GM12878 (cell line): ENCODE measurements around the gene MTCH2. TPM values are rescaled to one million over a fixed set of nuclear protein-coding genes. Genes with fewer than 3 reads are reported as not detected.

Source experiments
- ATAC-seq: fragments of 200-7000 bp; cut with Tn5 transposase; 3 replicates; pipeline ENCODE4 v1.9.1; 2020; ENCODE audit warnings: mild to moderate bottlenecking, moderate library complexity
- BruUV-seq: library from RNA; stranded (reverse); fragments of 400-500 nt; replicated peaks from 2 replicates; lab custom pipeline; 2021; lab: Mats Ljungman, UMichigan
- CTCF ChIA-PET: fragments of 300-600 bp; sonication (Branson Sonifier 250); formaldehyde crosslinking; extraction: SDS; loops from one replicate; lab custom pipeline; 2021; ENCODE audit warnings: inconsistent platforms; lab: Yijun Ruan, JAX
- POLR2A ChIA-PET: fragments of 350-600 bp; formaldehyde crosslinking; extraction: SDS; loops from one replicate; lab custom pipeline; 2021; ENCODE audit warnings: inconsistent platforms; lab: Charles Lee
- RAD21 ChIA-PET: fragments of 300-600 bp; sonication (Branson Sonifier 250); formaldehyde crosslinking; loops from one replicate; lab custom pipeline; 2023; ENCODE audit warnings: antibody characterized with exemption; ENCODE audit not compliant: unreplicated experiment; lab: Charles Lee
- SMC1A ChIA-PET: fragments of 300-600 bp; sonication (Branson Sonifier 250); formaldehyde crosslinking; loops from one replicate; lab custom pipeline; 2023; ENCODE audit not compliant: unreplicated experiment, uncharacterized antibody; lab: Charles Lee
- DNase-seq: peaks from one replicate; pipeline ENCODE4 v3.0.0-alpha.2; 2011; ENCODE audit warnings: low read depth, low spot score
- FAIRE-seq: peaks from 3 replicates; lab custom pipeline; 2011; peaks lifted over from hg19 to GRCh38; lab: Jason Lieb, UNC
- H2AFZ ChIP-seq: 2 replicates; pipeline ENCODE4 v1.6.0; 2011; ENCODE audit warnings: low read depth, low read length, control low read depth; ENCODE audit not compliant: control insufficient read depth
- H3K27ac ChIP-seq: 2 replicates; pipeline ENCODE4 v1.5.1; 2011; ENCODE audit warnings: control low read depth; ENCODE audit not compliant: control insufficient read depth, insufficient read depth
- H3K27me3 ChIP-seq, 2 experiments: replicated peaks in 1 of 2; 2 replicates each; pipeline versions ENCODE4 v1.6.0 to v1.6.1; 2011; ENCODE audit warnings: low read length in 1 of 2; ENCODE audit not compliant: control insufficient read depth in 2 of 2, insufficient read depth in 2 of 2
- H3K36me3 ChIP-seq, 2 experiments: 2 replicates each; pipeline ENCODE4 v1.5.1; 2011; ENCODE audit warnings: low read length in 1 of 2; ENCODE audit not compliant: control insufficient read depth in 2 of 2, insufficient read depth in 2 of 2
- H3K4me1 ChIP-seq: 2 replicates; pipeline ENCODE4 v1.6.1; 2011; ENCODE audit warnings: mild to moderate bottlenecking, low read length, moderate library complexity, mixed read lengths; ENCODE audit not compliant: control insufficient read depth, insufficient read depth
- H3K4me2 ChIP-seq: 2 replicates; pipeline ENCODE4 v1.6.0; 2011; ENCODE audit warnings: control low read depth; ENCODE audit not compliant: control insufficient read depth, insufficient read depth
- H3K4me3 ChIP-seq: fragments of 200-600 bp; sonication (generic); 2 replicates; pipeline ENCODE4 v1.5.1; 2016
- H3K79me2 ChIP-seq: 2 replicates; pipeline ENCODE4 v1.6.0; 2011; ENCODE audit warnings: low read length; ENCODE audit not compliant: control insufficient read depth, insufficient read depth
- H3K9ac ChIP-seq: 2 replicates; pipeline ENCODE4 v1.8.0; 2011; ENCODE audit warnings: low read length, control low read depth, mixed read lengths; ENCODE audit not compliant: control insufficient read depth, insufficient read depth
- H3K9me3 ChIP-seq: replicated peaks from 3 replicates; pipeline ENCODE4 v1.5.1; 2011; ENCODE audit warnings: mild to moderate bottlenecking, low read length; ENCODE audit not compliant: control insufficient read depth, insufficient read depth
- H4K20me1 ChIP-seq: 2 replicates; pipeline ENCODE4 v1.6.0; 2011; ENCODE audit not compliant: control insufficient read depth, insufficient read depth
- CEBPB ChIP-seq, 2 experiments: fragments of 150-350 bp in 1 of 2; IDR thresholded peaks; 2 replicates each; pipeline ENCODE4 v1.6.1; 2012 to 2014; ENCODE audit warnings: low read depth in 2 of 2, low read length in 2 of 2, borderline replicate concordance in 1 of 2, inconsistent platforms in 1 of 2
- EP300 ChIP-seq, 2 experiments: fragments of 150-350 bp in 1 of 2; IDR thresholded peaks; 2 replicates each; pipeline ENCODE4 v1.6.1; 2011 to 2012; ENCODE audit warnings: low read depth in 2 of 2, low read length in 2 of 2, borderline replicate concordance in 1 of 2, improper control_type of control experiment in 1 of 2, inconsistent platforms in 1 of 2; ENCODE audit not compliant: control insufficient read depth in 1 of 2
- FOS ChIP-seq: IDR thresholded peaks from 3 replicates; pipeline ENCODE4 v1.6.1; 2011; ENCODE audit warnings: borderline replicate concordance; ENCODE audit not compliant: insufficient read length; ENCODE audit errors: extremely low read depth
- IRF4 ChIP-seq: IDR thresholded peaks from 2 replicates; pipeline ENCODE4 v1.6.1; 2011; ENCODE audit warnings: low read depth, low read length
- JUNB ChIP-seq: IDR thresholded peaks from 2 replicates; pipeline ENCODE4 v1.6.1; 2016; ENCODE audit warnings: antibody characterized with exemption, mild to moderate bottlenecking
- NBN ChIP-seq: fragments of 450-650 bp; IDR thresholded peaks from 2 replicates; pipeline ENCODE4 v1.6.1; 2016
- NFYB ChIP-seq: IDR thresholded peaks from 2 replicates; pipeline ENCODE4 v1.6.1; 2011; ENCODE audit warnings: low read depth, mild to moderate bottlenecking, low read length, improper control_type of control experiment, moderate library complexity; ENCODE audit not compliant: insufficient read depth
- POLR2AphosphoS5 ChIP-seq: IDR thresholded peaks from 2 replicates; pipeline ENCODE4 v1.6.1; 2011; ENCODE audit warnings: mild to moderate bottlenecking, low read length, inconsistent platforms
- RB1 ChIP-seq: fragments of 450-650 bp; formaldehyde crosslinking; IDR thresholded peaks from 2 replicates; pipeline ENCODE4 v1.6.1; 2017; ENCODE audit warnings: mild to moderate bottlenecking, borderline replicate concordance
- RBBP5 ChIP-seq: fragments of 200-600 bp; sonication (generic); conservative IDR thresholded peaks from 2 replicates; pipeline ENCODE4 v1.6.1; 2016
- RUNX3 ChIP-seq: IDR thresholded peaks from 2 replicates; pipeline ENCODE4 v1.6.1; 2012; ENCODE audit warnings: low read length, inconsistent platforms
- SPI1 ChIP-seq: IDR thresholded peaks from 2 replicates; pipeline ENCODE4 v1.6.1; 2011; ENCODE audit warnings: low read depth, mild to moderate bottlenecking, low read length, moderate library complexity, borderline replicate concordance; ENCODE audit not compliant: insufficient read depth
- STAT1 ChIP-seq: fragments of 450-650 bp; conservative IDR thresholded peaks from 2 replicates; pipeline ENCODE4 v1.6.1; 2014; ENCODE audit warnings: antibody characterized with exemption, mild to moderate bottlenecking
- SUPT20H ChIP-seq: IDR thresholded peaks from 2 replicates; pipeline ENCODE4 v1.6.1; 2011; ENCODE audit warnings: low read depth, mild to moderate bottlenecking, low read length, moderate library complexity, borderline replicate concordance; ENCODE audit not compliant: control insufficient read depth
- TBL1XR1 ChIP-seq: IDR thresholded peaks from 2 replicates; pipeline ENCODE4 v1.6.1; 2012; ENCODE audit warnings: low read depth, low read length, improper control_type of control experiment
- ZNF622 ChIP-seq: fragments of 450-650 bp; IDR thresholded peaks from 2 replicates; pipeline ENCODE4 v1.6.1; 2017; ENCODE audit warnings: mild to moderate bottlenecking, inconsistent platforms
- WGBS: methylation state at CpG from one replicate; pipeline ENCODE4 v1.1.6; 2016; ENCODE audit warnings: low lambda C conversion rate; ENCODE audit not compliant: insufficient replicate concordance, insufficient coverage; ENCODE audit errors: missing lambda C conversion rate; 5-methylcytosine and 5-hydroxymethylcytosine counted together
- in situ Hi-C: fragments of 300-500 bp; cut with MboI; formaldehyde crosslinking; loops from 9 replicates; pipeline ENCODE4 v1.14.3; 2018; ENCODE audit warnings: mixed read lengths
- intact Hi-C: fragments of 100-400 bp; cut with micrococcal nuclease; formaldehyde crosslinking; loops from one replicate; pipeline ENCODE4 v1.14.2; 2022; ENCODE audit not compliant: unreplicated experiment
- polyA plus RNA-seq, 11 experiments: library from polyadenylated mRNA; depleted of rRNA in 4 of 11; unstranded in 6 of 11; stranded (reverse) in 5 of 11; fragments of >200 nt; fragmentation: Nextera tagmentation in 4 of 11; fragmentation: Illumina TruSeq in 1 of 11; extraction: Ambion mirVana in 4 of 11; extraction: Trizol in 1 of 11; gene quantifications; 1 replicate in 1 of 11; 2 replicates in 10 of 11; pipeline versions ENCODE4 v1.2.1 to v1.2.3, GENCODE V29; 2011 to 2016; ENCODE audit warnings: inconsistent platforms in 2 of 11, missing spikeins in 2 of 11, low read depth in 1 of 11
- total RNA-seq, 4 experiments: library from RNA; depleted of rRNA in 3 of 4; stranded (reverse); fragments of >200 nt in 3 of 4; fragmentation: Illumina TruSeq in 1 of 4; extraction: Trizol in 1 of 4; gene quantifications; 2 replicates each; pipeline versions ENCODE4 v1.2.1 to v1.2.3, GENCODE V29; 2013 to 2021
- TF ChIP-seq, protein P1 (sequence below): fragments of 450-650 bp; IDR thresholded peaks from 2 replicates; pipeline ENCODE4 v1.6.1; 2017; ENCODE audit warnings: mild to moderate bottlenecking, moderate library complexity

MTCH2 gene
- total and polyA plus RNA-seq, 10 of the 15 experiments (the other 5 are each of a cell fraction or from before 2014, with no cell fraction given) = 72.4 to 341 (median 144) TPM

DNA sequence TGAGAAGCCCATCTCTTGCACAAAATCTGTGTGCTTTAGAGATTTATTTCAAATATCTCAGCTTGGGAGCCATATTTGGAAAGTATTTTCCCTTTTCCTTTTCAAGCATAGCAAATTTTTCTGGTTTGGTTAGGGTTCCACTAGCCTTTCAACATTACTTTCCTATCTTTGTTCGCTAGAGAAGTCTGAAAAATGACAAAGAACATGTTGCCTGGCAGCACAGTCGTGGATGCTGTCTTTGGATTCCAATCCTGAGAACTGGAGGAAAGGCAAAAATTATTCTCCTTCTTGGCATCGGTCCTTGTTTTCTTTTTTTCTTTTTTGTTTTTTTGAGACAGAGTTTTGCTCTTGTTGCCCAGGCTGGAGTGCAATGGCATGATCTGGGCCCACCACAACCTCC, 6.9 kb upstream of the MTCH2 start (continued):
- TF ChIP-seq, protein P1, sequence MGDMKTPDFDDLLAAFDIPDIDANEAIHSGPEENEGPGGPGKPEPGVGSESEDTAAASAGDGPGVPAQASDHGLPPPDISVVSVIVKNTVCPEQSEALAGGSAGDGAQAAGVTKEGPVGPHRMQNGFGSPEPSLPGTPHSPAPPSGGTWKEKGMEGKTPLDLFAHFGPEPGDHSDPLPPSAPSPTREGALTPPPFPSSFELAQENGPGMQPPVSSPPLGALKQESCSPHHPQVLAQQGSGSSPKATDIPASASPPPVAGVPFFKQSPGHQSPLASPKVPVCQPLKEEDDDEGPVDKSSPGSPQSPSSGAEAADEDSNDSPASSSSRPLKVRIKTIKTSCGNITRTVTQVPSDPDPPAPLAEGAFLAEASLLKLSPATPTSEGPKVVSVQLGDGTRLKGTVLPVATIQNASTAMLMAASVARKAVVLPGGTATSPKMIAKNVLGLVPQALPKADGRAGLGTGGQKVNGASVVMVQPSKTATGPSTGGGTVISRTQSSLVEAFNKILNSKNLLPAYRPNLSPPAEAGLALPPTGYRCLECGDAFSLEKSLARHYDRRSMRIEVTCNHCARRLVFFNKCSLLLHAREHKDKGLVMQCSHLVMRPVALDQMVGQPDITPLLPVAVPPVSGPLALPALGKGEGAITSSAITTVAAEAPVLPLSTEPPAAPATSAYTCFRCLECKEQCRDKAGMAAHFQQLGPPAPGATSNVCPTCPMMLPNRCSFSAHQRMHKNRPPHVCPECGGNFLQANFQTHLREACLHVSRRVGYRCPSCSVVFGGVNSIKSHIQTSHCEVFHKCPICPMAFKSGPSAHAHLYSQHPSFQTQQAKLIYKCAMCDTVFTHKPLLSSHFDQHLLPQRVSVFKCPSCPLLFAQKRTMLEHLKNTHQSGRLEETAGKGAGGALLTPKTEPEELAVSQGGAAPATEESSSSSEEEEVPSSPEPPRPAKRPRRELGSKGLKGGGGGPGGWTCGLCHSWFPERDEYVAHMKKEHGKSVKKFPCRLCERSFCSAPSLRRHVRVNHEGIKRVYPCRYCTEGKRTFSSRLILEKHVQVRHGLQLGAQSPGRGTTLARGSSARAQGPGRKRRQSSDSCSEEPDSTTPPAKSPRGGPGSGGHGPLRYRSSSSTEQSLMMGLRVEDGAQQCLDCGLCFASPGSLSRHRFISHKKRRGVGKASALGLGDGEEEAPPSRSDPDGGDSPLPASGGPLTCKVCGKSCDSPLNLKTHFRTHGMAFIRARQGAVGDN = no peak
- TF ChIP-seq JUNB = no peak

DNA sequence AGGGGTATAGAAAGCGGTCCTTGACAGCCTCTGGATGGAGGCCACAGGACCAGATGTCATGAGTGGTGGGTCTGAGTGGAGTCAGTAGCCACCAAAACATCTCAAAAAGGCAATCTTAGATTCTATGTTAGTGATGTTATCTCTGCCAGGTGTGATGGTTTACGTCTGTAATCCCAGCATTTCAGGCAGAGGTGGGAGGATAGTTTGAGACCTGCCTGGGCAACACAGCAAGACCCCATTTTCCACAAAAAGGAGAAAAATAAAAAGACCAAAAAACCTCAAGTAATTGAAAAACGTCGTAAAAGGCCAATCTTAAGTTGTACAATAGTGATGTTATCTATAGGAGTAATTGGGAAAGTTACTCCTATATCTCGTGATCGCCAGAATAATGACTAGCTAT, 3.7 kb upstream of the MTCH2 start:
- Histone ChIP-seq H3K27me3 (no peaks in the 10 kb centered on the region), H3K4me3 (no peak overlapping the region), H3K79me2 (peaks cover 14% of the 10 kb centered on the region), H3K36me3 (no peaks in the 10 kb centered on the region), H3K27ac (no peak overlapping the region), H2AFZ (no peak overlapping the region), H3K4me2 (no peak overlapping the region), H3K9me3 (peaks cover under 1% of the 10 kb centered on the region; the same call in 2 of the 3 replicates), H3K4me1 (peaks cover under 1% of the 10 kb centered on the region), H3K9ac (no peak overlapping the region), H4K20me1 (no peaks in the 10 kb centered on the region)
- TF ChIP-seq FOS = no peak
- no peak for TF ChIP-seq EP300 (IDR thresholded peaks at IDR 0.05; ENCODE audit: borderline replicate concordance in 1 of 2, control insufficient read depth in 1 of 2, low read depth in 2 of 2, low read length in 2 of 2)
- TF ChIP-seq STAT1 = no peak
- TF ChIP-seq RBBP5 = no peak
- TF ChIP-seq RB1 = no peak
- TF ChIP-seq NFYB = no peak
- TF ChIP-seq IRF4 = no peak
- no peak for TF ChIP-seq SUPT20H
- TF ChIP-seq TBL1XR1 = no peak
- no peak for TF ChIP-seq POLR2AphosphoS5
- no peak for TF ChIP-seq NBN
- no peak for TF ChIP-seq RUNX3
- TF ChIP-seq CEBPB (IDR thresholded peaks at IDR 0.05; ENCODE audit: borderline replicate concordance in 1 of 2, low read depth in 2 of 2, low read length in 2 of 2) = no peak
- no peak for TF ChIP-seq ZNF622
- TF ChIP-seq SPI1 = no peak
- ATAC-seq (no peak), DNase-seq (no peak), FAIRE-seq (no peak)
- 78% methylated on average over 6 of the region's 6 CpGs for WGBS
- ChIA-PET SMC1A (no interaction called here), CTCF (no interaction called here), POLR2A (no interaction called here), RAD21 (no interaction called here)
- intact Hi-C loops (no loop called here), in situ Hi-C loops (no loop called here)
- no TSS peak for BruUV-seq
